ENCODE data around the gene BMX. TPM values are rescaled to one million over a fixed set of nuclear protein-coding genes. Genes with fewer than 3 reads are reported as not detected.

The BMX gene
- total and polyA plus RNA-seq, 9 of the 15 experiments (the other 6 are each of a cell fraction or from before 2014, with no cell fraction given), result 0.45 to 4.2 (median 1.8) TPM

- no peak for TF ChIP-seq RREB1 (CRISPR knock-in tag; IDR thresholded peaks at IDR 0.05)
Observed at GRCh38 chrX:15547356-15547755, 46.7 kb downstream of the BMX start (continued).

GRCh38 chrX:15549189-15550012, 48.8 kb downstream of the BMX start:
- Histone ChIP-seq H3K27ac (ENCODE audit: extremely low read depth, low read depth, low read length) (peak overlapping the region; percentile 64), H3K4me1 (replicated peaks in 1 of 2; ENCODE audit: control insufficient read depth in 2 of 2, insufficient read depth in 2 of 2, low read length in 2 of 2) (peaks cover 8 to 33% of the 10 kb centered on the region in 2 experiments), H3K9me1 (ENCODE audit: control insufficient read depth, insufficient read depth, low read length) (no peaks in the 10 kb centered on the region), H3K36me3 (ENCODE audit: control insufficient read depth, insufficient read depth, low read length) (no peaks in the 10 kb centered on the region), H3K4me3 (peak overlapping the region; percentile 24; the same call in 1 of the 2 replicates), H3K9me3 (replicated peaks; ENCODE audit: control insufficient read depth, insufficient read depth, low read depth, low read length) (no peaks in the 10 kb centered on the region), H3K9ac (ENCODE audit: insufficient read depth in 1 of 2, low read depth in 2 of 2, low read length in 2 of 2) (peak overlapping the region; percentile 50 to 72; a peak in 3 of 4 replicates), H3K27me3 (ENCODE audit: control insufficient read depth in 2 of 2, insufficient read depth in 2 of 2, low read length in 2 of 2) (no peaks in the 10 kb centered on the region), H2AFZ (ENCODE audit: low read depth, low read length) (peak overlapping the region; percentile 72), H3K79me2 (ENCODE audit: control insufficient read depth, insufficient read depth, low read length) (peaks cover 4% of the 10 kb centered on the region; the same call in 2 of the 3 replicates), H3K4me2 (ENCODE audit: insufficient read depth, low read length) (peak overlapping the region; percentile 75), H4K20me1 (replicated peaks; ENCODE audit: control insufficient read depth, insufficient read depth, low read length) (no peaks in the 10 kb centered on the region)
- ChIA-PET CTCF (ENCODE audit: low intra/inter-chr PET ratio) (no interaction called here), POLR2A (no interaction called here)
- BruUV-seq (replicated peaks), result no TSS peak
- 4% methylated on average over 8 of the region's 8 CpGs for WGBS (ENCODE audit: insufficient coverage, low coverage, missing lambda C conversion rate)
- FAIRE-seq (peak; percentile 93), ATAC-seq (peak; percentile 86), DNase-seq (ENCODE audit: extremely low read depth in 1 of 4, low spot score in 3 of 4) (peak; percentile 14 to 80 (median 47))
- intact Hi-C loops (cut with micrococcal nuclease) (no loop called here), in situ Hi-C loops (cut with MboI) (no loop called here)
- TF ChIP-seq MAZ (CRISPR knock-in tag; conservative IDR thresholded peaks at IDR 0.05 in 1 of 2, IDR thresholded peaks at IDR 0.05 in 1 of 2) (no peak), MED1 (CRISPR knock-in tag; IDR thresholded peaks at IDR 0.05; ENCODE audit: borderline replicate concordance) (no peak), ZBTB33 (CRISPR knock-in tag; IDR thresholded peaks at IDR 0.05) (no peak), ZFPM2 (CRISPR knock-in tag; IDR thresholded peaks at IDR 0.05) (no peak), ZNF449 (CRISPR knock-in tag; IDR thresholded peaks at IDR 0.05) (no peak), LCOR (CRISPR knock-in tag; IDR thresholded peaks at IDR 0.05) (no peak), NCOA2 (IDR thresholded peaks at IDR 0.05; ENCODE audit: partially characterized antibody in 2 of 2) (no peak), SIN3B (IDR thresholded peaks at IDR 0.05; ENCODE audit: low read depth) (no peak), RUNX1 (IDR thresholded peaks at IDR 0.05; ENCODE audit: low read depth) (no peak)
